Endometrial microvascular endothelial cells (primary cell): ENCODE measurements around the gene SLC2A4. TPM values are rescaled to one million over a fixed set of nuclear protein-coding genes. Genes with fewer than 3 reads are reported as not detected.

Source experiments
- in situ Hi-C: cut with HindIII; loops from 2 replicates; pipeline ENCODE4 v1.10.0; 2017; ENCODE audit warnings: low sequenced_read_pairs, low pct_unique_long_range_greater_than_20kb; ENCODE audit errors: inconsistent ontology term
- total RNA-seq: library from RNA; depleted of rRNA; stranded (reverse); fragments of >200 nt; gene quantifications from one replicate; pipeline ENCODE4 v1.2.3, GENCODE V29; 2015; ENCODE audit errors: inconsistent ontology term

The SLC2A4 gene
- total RNA-seq, 1 donor from 2014 or later, result not detected

DNA sequence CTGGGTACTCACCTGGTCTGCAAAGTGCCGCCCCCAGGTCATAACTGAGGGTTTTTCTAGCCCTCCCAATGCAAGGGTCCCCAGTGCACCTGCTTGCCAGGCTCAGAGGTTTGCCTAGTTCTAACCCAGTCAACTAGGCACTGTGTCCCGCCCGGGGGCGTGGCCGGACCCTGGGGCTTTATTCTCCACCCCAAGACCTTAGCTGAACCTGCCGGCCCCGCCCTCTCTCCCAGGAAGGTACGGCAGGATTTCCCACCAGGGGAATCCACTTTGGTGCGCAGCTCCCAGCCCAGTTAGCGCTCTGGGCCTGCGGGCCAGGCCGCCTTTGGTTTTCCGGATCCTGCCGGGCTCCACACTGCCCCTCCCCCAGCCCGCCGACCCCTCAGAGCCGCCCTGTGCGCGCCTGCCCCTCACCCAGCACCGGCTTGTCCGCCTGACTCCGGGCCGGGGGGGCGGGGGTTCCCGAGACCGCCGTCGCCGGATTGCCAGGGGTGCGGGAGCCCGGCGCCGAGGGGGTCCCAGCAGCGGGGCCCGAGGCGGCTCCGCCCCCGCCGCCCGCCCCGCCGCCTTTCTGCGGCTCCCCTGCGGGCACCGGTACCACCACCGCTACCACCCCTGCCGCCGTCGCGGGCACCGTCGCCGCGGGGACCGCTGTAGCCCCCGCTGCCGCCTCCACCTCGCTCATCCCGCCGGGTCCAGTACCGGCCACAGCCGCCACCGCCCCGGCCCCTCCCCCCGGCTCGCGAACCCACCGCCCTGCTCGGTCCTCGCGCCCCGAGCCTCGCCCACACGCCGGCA, 12.5 kb downstream of the SLC2A4 start:
- in situ Hi-C loops, result no loop called here

DNA sequence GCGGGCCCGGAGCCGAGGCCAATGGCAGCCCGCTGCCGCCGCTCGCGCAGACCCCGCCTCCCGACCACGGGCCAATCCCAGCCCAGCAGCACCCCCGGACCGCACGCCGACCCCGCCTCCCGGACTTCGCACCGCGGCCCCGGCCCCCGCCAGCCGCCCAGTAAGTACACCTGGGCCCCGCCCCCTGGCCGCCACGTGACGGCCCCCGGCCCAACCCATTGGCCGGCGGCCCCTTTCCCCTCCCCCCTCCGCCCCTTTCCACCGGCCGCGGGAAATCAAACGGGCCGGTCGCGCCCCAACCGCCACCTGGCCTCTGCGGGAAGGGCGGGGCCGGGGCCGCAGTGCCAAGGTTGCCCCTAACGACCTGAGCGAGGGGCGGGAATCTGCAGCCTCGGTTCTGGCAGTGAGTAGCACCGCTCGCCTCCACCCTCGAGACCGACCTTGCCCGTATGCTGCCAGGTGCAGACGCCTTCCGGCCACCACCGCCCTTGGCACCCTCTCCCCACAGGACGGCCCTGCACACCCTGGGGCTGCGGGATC, 13.2 kb downstream of the SLC2A4 start, which contains the start of gene YBX2:
Gene YBX2, minus strand, starts transcription at position 26 of the 540 bp plus-strand sequence. CDS start 139 bp downstream, outside the sequence.
- in situ Hi-C loops, result no loop called here

DNA sequence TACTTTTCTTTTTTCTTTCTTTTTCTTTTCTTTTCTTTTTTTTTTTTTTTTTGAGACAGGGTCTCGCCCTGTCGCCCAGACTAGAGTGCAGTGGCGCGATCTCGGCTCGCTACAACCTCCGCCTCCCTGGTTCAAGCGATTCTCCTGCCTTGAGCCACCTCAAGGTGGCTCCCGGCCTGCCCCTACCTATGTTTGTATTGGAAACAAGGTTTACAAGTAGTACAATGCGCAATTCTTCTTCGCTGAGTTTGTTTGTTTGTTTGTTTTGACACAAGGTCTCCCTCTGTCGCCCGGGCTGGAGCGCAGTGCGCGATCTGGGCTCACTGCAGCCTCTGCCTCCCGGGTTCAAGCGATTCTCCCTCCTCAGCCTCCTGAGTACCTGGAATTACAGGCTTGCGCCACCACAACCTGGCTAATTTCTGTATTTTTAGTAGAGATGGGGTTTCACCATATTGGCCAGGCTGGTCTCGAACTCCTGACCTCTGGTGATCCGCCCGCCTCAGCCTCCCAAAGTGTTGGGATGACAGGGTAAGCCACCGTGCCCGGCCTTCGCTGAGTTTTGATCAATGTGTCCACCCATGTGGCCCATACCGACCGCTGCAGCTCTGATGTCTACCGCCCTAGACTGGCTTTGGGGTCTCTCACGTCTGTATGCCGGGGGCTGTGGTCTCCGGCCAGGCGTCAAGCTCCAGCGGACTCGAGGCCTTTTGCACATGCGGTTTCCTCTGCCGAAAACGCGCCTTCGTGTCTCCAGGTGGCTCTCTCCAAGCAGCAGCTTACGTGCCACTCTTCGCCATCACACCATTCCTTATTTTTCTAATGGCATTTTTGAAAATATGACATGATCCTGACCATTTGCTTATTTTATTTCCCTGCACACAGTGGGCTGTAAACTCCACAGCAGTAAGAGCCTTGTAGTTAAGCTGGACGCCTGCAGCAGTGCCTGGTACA, 14.0 kb downstream of the SLC2A4 start:
- in situ Hi-C loops, result no loop called here

DNA sequence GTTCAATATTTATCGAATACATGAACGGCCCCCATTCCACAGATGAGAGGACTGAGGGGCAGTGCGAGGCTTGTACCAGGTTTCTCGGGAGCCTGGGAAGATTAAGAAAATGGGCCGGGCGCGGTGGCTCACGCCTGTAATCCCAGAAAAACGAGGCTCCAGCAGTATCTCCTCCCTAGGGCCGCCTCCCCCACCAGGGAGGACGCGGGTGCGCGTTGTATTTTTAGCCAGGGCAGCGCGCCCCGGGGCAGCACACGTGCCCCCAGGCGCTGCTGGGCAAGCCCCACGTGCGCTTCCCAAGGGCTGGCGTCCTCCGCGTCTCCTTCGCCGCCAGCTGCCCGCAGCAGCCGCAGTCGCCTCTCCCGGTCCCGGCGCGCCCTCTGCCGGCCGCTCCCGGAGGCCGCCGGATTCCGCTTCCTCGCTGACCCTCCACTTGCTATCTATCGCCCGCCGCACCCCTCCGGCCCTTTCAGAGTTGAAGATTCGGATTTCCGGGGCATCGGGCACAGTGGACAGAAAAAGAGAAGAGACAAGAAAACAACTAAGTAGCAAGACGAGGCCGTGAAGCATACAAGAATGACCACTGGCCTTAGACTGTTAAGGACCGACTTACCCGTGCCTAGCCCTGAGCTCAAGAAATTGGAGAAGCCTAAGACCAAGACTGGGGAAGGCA, 14.8 kb downstream of the SLC2A4 start:
- in situ Hi-C loops, result no loop called here

DNA sequence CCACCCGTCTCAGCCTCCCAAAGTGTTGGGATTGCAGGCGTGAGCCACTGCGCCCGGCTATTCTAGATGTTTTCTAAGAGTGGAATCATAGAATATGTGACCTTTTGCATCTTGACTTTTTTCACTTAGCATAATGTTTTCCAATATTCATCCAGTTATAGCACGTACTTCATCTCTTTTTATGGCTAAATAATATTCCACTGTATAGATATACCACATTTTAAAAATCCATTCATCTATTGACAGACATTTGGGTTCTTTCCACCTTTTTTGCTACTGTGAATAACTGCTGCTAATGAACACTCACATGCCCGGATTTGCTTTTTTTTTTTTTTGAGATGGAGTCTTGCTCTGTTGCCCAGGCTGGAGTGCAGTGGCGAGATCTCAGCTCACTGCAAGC, 22.7 kb downstream of the SLC2A4 start:
- in situ Hi-C loops, result no loop called here

DNA sequence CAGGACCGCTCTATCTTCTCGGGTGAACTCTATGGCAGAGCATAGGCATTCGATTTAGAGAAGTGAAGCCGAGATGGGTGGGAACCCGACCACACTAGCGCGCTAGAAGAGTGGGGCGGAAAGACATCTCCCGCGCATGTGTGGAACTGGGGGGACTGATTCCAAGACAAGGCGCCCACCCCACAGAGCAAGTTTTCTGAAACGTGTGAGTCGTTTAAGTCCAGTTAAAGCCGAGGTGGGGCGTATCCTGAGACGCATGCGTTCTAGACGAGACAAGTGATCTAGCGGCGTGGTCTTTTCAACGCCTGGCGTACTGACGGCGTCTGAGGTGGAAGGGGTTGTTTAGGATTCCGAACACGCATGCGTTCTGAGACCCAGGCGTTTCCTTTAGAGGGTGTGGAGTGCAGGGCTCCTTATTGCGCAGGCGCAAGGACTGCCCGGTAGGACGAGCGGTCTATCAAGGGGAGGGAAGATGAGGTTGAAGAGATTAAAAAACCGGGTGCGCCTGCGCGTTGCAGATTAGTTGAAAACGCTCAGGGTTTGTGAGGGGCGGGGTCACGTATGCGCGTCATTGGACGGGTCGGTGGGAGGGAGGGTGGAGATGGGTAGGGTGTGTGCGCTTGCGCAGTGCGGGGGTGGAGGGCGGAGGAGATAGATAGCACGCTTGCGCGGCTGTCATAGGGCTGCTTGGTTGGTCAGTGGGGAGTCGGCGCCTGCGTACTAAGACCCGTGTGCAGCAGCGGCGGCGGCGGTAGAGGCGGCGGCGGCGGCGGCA, 25.6 kb downstream of the SLC2A4 start, which contains the start of gene EIF5A:
Gene EIF5A, plus strand, starts transcription at position 718 of the 775 bp plus-strand sequence. CDS start 2,008 bp downstream, outside the sequence.
- in situ Hi-C loops, result no loop called here

DNA sequence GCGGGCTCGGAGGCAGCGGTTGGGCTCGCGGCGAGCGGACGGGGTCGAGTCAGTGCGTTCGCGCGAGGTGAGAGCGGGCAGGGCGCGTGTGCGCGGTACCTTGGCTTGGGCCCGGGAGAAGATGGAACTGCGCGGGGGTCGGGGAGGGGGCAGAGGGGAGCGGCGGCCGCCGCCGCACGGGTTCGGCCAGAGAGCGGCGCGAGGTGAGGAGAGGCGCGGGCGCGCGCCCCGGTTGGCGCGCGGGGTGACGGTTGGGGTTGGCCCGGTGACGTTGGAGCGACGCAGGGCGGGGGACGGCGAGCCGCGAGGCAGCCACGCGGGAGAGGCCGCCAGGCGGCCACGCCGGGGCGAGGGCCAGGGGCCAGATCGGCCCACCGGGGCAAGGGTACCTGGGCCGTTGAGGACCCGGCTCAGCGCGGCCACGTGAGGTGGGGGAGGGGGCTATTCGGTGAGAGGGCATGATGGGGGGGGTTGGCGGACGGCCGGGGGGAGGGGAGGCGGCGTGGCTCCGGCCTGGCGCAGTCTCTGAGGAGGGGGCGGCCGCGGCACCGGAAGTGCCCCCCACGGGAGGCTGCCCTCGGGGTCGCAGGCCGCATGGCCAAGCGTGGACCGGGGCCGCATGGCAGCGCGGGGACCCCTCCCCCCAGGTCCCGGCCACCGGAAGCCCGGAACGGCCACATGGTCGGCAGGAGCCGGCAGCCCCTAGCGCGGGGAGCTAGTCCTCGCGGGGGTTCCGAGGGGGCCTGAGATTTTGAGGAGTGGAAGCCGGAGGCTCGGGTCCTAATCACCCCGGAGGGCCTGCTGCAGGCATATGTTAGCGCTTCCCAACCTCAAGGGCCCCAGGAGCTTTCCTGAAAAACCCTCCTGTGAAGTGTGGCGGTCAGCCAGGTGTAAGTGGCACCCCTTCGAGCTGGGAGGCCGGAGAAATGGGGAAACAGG, 26.4 kb downstream of the SLC2A4 start:
- in situ Hi-C loops, result no loop called here

DNA sequence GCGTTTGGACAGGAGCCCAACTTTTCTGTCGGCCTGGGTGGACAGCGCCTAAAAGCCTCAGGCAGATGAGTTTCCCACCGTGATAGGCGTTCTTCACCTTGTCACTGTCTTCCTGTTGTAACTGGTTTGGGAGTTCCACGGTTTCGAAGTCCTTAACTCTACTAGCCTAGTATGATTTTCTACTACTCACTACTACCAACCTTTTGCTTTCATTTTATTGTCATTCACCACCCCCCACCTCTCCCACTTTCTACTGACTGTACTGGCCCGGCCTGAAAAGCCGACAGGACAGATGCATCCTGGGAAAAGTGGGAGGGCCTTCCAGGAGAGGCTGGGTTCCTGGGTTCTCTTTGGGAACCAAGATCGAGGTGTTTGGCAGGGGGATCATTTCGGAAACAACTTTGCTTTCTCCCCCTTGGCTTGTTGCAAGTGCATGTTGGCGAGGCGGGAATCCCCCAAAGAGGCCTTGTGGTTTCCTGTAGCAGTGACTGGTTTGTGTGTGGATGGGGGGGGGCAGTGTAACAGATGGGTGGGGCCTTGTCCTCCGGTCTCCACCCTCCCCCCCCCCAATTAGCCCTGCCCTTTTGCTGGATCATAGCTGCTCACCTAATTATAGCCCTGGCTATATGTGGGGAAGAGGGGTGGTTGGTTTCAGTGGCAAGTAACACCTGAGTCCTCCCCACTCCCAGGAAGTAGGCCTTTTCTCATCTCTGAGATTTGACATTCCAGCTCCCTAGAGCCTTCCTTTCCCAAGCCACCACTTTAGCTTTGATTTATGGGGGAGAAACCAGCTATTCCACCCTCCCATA, 27.3 kb downstream of the SLC2A4 start:
- in situ Hi-C loops, result no loop called here

DNA sequence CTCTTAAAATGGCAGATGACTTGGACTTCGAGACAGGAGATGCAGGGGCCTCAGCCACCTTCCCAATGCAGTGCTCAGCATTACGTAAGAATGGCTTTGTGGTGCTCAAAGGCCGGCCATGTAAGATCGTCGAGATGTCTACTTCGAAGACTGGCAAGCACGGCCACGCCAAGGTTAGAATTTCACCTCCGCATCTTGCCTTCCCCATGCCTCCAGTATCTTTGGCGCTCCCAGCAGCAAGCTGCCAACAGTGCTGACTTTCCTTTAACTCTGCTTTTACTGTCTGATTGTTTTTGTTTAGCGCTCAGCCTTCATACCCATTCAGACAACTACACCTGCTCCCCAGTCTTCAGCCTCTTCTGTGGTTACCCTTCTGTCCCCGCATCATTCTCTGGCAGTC, 28.1 kb downstream of the SLC2A4 start:
- in situ Hi-C loops, result no loop called here

DNA sequence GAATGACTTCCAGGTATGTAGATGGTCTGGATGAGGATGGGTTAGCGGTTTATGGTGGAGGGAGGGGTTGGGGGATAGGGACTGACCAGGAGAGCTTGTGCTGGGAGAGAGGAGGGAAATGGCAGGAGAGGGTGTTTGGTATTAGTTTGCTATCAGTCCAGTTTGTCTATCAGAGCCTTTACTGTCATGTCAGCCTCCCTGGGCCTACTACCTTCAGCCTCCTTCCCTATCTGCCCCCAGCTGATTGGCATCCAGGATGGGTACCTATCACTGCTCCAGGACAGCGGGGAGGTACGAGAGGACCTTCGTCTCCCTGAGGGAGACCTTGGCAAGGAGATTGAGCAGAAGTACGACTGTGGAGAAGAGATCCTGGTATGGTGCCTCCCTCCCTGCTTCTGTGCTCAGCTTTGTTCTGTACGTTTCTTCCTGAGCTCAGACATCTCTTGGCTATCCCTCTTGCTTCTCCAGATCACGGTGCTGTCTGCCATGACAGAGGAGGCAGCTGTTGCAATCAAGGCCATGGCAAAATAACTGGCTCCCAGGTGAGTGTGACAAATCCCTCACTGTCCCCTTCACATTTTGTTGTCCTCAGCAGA, 29.7 kb downstream of the SLC2A4 start:
- in situ Hi-C loops, result no loop called here

DNA sequence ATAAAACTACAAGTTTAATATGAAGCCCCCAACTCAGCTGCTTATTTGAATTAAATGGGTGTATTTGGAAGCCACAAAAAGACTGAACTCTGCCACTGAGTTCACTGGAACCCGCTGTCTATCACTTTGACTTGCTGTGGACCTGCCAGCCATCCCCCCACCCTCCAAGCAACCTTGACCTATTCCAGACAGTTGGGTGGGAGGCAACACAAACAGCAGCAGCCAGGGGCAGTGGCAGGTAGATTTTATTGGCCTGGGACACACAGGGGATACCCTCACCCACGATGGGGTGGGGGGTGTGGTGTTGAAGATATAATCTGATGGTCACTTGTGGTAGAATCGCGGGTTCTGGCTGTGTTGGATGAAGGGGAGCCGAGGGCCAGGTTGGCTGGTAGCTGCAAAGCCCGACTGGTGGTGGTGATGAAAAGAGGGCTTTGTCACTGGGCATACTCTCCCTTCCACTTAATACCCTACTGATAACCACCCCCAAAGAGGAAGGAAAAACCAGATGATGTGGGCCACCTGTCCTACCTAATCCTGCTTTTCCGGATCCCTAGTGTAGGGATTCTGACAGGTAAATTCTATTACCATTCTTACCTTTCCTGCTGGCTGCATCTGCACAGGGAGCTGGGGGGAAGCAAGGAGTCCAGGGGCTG, 31.0 kb downstream of the SLC2A4 start:
- in situ Hi-C loops, result no loop called here

DNA sequence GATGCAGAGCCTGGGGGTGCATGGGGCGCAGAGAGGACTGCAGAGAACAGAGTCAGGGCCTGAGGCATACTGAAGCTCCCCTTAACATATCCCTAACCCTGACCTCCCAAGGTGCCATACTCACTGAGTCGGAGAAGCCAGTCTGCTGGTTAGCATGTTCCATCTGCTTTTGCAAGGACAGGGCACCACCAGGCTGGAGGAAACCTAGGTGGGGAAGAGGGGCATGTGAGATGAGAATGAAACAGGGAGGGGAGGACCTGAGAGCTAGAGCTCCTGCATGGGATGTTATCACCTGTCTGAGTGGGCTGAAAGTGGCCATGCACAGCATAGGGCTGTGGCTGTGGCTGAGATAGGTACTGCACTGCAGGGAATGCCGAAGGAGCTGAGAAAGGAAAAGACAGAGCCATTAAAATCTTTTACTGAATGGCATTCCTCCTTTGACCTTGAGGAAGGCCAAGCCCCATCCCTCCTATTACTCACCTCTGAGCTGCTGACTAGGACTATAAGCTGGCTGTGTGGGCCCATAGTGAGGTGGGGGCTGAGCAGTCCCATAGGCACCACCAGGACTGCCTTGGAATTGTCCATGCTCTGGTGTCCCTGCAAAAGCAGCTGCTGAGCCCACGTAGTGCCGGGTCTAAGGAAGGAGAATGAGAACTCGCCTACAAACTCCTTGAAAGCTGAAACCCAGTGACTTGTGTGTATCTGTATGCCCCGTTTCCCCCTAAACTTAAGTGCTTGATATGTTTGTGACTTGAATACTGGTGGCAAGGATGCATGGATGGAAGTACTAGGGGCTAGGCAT, 31.8 kb downstream of the SLC2A4 start:
- in situ Hi-C loops, result no loop called here

DNA sequence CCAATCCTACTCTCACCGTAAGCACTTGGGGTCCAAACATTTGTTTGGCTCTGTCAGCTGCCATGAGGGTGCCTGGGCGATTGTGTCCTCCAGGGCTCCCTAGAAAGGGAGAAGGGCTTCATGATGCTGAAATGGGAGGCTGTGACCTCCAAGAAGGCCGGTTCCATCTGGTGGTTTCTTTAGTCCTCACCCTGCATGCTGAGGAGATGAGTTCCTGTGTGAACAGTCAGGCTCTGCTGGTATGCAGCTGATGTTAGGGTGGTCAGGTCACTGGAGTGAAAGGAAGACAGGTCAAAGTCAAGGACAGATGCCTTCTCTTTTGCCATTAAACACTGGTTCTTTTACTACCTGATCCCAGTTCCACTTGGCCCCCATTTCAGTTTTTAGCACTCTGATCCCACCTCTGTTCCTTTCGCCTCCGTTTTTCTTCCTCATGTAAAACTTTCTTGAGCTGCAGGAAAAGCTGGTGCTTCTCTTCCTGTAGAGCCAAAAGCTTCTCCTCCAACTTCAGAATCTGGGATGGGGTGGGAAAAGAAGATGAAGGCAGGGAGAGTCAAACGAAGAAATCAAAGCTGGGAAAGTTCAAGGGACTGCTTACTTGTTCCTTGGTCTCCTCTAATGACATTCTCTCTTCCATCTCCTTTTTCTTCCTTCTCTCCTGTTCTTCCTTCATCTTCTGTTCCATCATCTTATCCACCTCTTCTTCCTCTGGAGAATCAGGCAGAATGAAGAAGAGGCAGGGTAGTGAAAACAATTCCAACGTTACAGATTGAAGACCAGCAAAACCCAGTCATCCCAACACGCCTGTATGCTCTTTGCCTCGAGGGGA, 32.6 kb downstream of the SLC2A4 start:
- in situ Hi-C loops, result no loop called here
